ENCODE results near the gene LGR6. TPM values are rescaled to one million over a fixed set of nuclear protein-coding genes. Genes with fewer than 3 reads are reported as not detected.

LGR6 gene
- total and polyA plus RNA-seq, 2 donors (not counting 1 experiment from before 2014, with no cell fraction given): 0.28 TPM; not detected in 1

DNA sequence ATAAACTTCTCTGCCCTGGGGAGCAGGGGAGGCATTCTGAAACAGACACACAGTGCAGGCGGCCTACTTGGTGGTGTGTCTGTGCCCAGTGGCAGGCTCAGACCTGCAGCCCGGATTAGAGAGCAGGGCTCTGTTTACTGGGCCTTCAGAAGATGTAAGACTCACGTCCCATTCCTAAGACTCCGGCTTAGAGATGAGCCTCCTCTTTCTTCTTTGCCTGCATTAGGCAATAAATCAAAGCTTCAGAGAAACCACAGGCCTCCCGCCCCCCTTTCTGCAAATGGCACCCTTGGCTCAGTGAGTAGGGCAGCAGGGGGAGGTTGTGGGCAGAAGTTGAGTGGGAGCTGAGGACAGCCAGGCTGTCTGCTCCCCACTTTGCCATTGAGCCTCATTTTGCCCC, 35.8 kb downstream of the LGR6 start:
- no peaks in the 10 kb centered on the region for H4K20me1 ChIP-seq (ENCODE audit: control insufficient read depth, insufficient read depth, low read length, poor library complexity, severe bottlenecking)
- POLR2A ChIA-PET: no interaction called here

DNA sequence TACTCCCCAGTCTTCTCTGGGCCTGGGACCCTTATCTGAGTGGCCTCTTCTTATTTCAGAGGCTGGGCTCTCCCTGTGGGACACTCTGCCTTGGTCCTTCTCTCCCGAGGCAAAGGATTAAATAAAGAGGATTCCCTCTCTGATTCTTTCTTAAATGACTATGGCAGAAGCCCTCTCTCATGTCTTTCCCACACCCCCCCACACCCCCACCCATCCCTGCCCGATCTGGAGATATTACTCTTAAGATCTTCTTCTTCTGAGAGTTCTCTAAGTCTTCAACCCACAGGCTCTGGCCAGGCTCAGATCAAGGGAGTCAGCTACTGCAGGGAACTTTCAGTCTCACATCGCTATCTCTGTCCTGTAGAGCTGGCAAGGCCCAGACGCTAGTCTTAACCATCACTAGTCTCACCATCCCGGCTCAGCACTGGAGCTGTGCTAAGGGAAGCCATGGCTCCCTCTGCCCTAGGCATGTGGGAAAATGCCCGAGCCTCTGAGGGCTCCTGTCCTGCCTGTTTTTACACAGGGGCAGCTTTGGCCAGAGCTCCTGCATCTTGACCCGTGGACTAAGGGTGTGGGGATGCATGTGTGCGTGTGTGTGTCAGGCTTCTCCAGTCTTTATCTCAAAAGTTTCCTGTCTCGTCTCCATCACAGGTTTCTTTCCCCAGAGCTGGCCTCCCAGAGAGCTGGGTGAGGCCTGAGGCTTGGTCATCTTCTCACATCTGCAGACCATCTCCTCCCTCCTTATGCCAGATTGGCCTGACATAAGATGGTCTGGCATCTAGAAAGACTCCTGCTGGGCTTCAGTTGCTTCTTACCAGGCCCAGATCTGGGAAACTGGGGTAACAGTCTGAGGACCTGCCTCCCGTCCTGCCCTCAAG, 36.7 kb downstream of the LGR6 start:
- H3K9me3 Mint-ChIP-seq (ENCODE audit: insufficient read depth): no peaks in the 10 kb centered on the region
- WGBS (ENCODE audit: insufficient coverage): 93% methylated on average over 8 of the region's 10 CpGs
- ChIA-PET POLR2A (interaction anchor here (0.5 kb wide), 1 partner anchor 69 kb away, joined by 6 read pairs; no protein-coding TSS in a partner anchor), CTCF (interaction anchor here (1.0 kb wide), 1 partner anchor 37 kb away, joined by 3 read pairs; no protein-coding TSS in a partner anchor)
- no peaks in the 10 kb centered on the region for H3K79me2 ChIP-seq (ENCODE audit: control insufficient read depth, insufficient read depth, low read length)
- no peak overlapping the region for H3K4me2 ChIP-seq (replicated peaks; ENCODE audit: low read depth, low read length, poor library complexity, severe bottlenecking)
- H3K27me3 Mint-ChIP-seq: peaks cover 14% of the 10 kb centered on the region
- H3K4me1 Mint-ChIP-seq: peaks cover 10% of the 10 kb centered on the region
- no peak overlapping the region for H3K27ac ChIP-seq (ENCODE audit: low read length in 2 of 2)
- no peak overlapping the region for H3K4me3 Mint-ChIP-seq
- H3K36me3 ChIP-seq (replicated peaks in 1 of 2; ENCODE audit: control extremely low read depth in 1 of 2, control insufficient read depth in 1 of 2, extremely low read depth in 1 of 2, insufficient read depth in 2 of 2, low read length in 1 of 2): no peaks in the 10 kb centered on the region
- H3K27me3 ChIP-seq (replicated peaks in 1 of 4; ENCODE audit: control extremely low read depth in 1 of 4, control insufficient read depth in 3 of 4, insufficient read depth in 4 of 4, low read length in 3 of 4): no peaks in the 10 kb centered on the region
- H3K4me1 ChIP-seq (ENCODE audit: control insufficient read depth in 2 of 2, insufficient read depth in 2 of 2, low read length in 2 of 2): peaks cover 10 to 15% of the 10 kb centered on the region in 2 donors
- intact Hi-C loops (cut with micrococcal nuclease): no loop called here
- H2AFZ ChIP-seq (ENCODE audit: insufficient read depth, low read depth, low read length, poor library complexity, severe bottlenecking): no peak overlapping the region
- no peak overlapping the region for H3K9ac ChIP-seq (ENCODE audit: low read length)
- TF ChIP-seq EZH2 (IDR thresholded peaks at IDR 0.05; ENCODE audit: borderline replicate concordance, insufficient read depth, low read depth, low read length, poor library complexity, severe bottlenecking): no peak
- TF ChIP-seq, protein P1, sequence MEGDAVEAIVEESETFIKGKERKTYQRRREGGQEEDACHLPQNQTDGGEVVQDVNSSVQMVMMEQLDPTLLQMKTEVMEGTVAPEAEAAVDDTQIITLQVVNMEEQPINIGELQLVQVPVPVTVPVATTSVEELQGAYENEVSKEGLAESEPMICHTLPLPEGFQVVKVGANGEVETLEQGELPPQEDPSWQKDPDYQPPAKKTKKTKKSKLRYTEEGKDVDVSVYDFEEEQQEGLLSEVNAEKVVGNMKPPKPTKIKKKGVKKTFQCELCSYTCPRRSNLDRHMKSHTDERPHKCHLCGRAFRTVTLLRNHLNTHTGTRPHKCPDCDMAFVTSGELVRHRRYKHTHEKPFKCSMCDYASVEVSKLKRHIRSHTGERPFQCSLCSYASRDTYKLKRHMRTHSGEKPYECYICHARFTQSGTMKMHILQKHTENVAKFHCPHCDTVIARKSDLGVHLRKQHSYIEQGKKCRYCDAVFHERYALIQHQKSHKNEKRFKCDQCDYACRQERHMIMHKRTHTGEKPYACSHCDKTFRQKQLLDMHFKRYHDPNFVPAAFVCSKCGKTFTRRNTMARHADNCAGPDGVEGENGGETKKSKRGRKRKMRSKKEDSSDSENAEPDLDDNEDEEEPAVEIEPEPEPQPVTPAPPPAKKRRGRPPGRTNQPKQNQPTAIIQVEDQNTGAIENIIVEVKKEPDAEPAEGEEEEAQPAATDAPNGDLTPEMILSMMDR (IDR thresholded peaks at IDR 0.05): no peak
- ATAC-seq (ENCODE audit: low read depth): no peak
- H4K20me1 ChIP-seq (ENCODE audit: control insufficient read depth, insufficient read depth, low read length, poor library complexity, severe bottlenecking): no peaks in the 10 kb centered on the region
- no peak overlapping the region for H3K27ac Mint-ChIP-seq
- no peaks in the 10 kb centered on the region for H3K9me3 ChIP-seq (ENCODE audit: control extremely low read depth in 1 of 3, control insufficient read depth in 2 of 3, insufficient read depth in 1 of 3, low read length in 2 of 3)
- DNase-seq: no peak
- no peak overlapping the region for H3K4me3 ChIP-seq (ENCODE audit: control extremely low read depth in 1 of 5, extremely low read depth in 1 of 5, insufficient read depth in 1 of 5, low read depth in 2 of 5, low read length in 4 of 5)

More for the DNA sequence above, 35.8 kb downstream of the LGR6 start:
- H2AFZ ChIP-seq (ENCODE audit: insufficient read depth, low read depth, low read length, poor library complexity, severe bottlenecking): no peak overlapping the region
- intact Hi-C loops (cut with micrococcal nuclease): no loop called here
- no peak overlapping the region for H3K9ac ChIP-seq (ENCODE audit: low read length)
- Mint-ChIP-seq H3K27me3 (peaks cover 5% of the 10 kb centered on the region), H3K27ac (no peak overlapping the region), H3K4me1 (peaks cover 10% of the 10 kb centered on the region), H3K4me3 (no peak overlapping the region), H3K9me3 (ENCODE audit: insufficient read depth) (no peaks in the 10 kb centered on the region)
- H3K36me3 ChIP-seq (replicated peaks in 1 of 2; ENCODE audit: control extremely low read depth in 1 of 2, control insufficient read depth in 1 of 2, extremely low read depth in 1 of 2, insufficient read depth in 2 of 2, low read length in 1 of 2): no peaks in the 10 kb centered on the region
- 93% methylated on average over 3 of the region's 5 CpGs for WGBS (ENCODE audit: insufficient coverage)
- no peaks in the 10 kb centered on the region for H3K9me3 ChIP-seq (ENCODE audit: control extremely low read depth in 1 of 3, control insufficient read depth in 2 of 3, insufficient read depth in 1 of 3, low read length in 2 of 3)
- CTCF ChIA-PET: no interaction called here
- DNase-seq (no peak), ATAC-seq (ENCODE audit: low read depth) (no peak)
- H3K27ac ChIP-seq (ENCODE audit: low read length in 2 of 2): no peak overlapping the region
- no peaks in the 10 kb centered on the region for H3K27me3 ChIP-seq (replicated peaks in 1 of 4; ENCODE audit: control extremely low read depth in 1 of 4, control insufficient read depth in 3 of 4, insufficient read depth in 4 of 4, low read length in 3 of 4)
- H3K79me2 ChIP-seq (ENCODE audit: control insufficient read depth, insufficient read depth, low read length): no peaks in the 10 kb centered on the region
- no peak overlapping the region for H3K4me2 ChIP-seq (replicated peaks; ENCODE audit: low read depth, low read length, poor library complexity, severe bottlenecking)
- TF ChIP-seq EZH2 (IDR thresholded peaks at IDR 0.05; ENCODE audit: borderline replicate concordance, insufficient read depth, low read depth, low read length, poor library complexity, severe bottlenecking): no peak
- TF ChIP-seq, protein P1 (IDR thresholded peaks at IDR 0.05): no peak
- H3K4me3 ChIP-seq (ENCODE audit: control extremely low read depth in 1 of 5, extremely low read depth in 1 of 5, insufficient read depth in 1 of 5, low read depth in 2 of 5, low read length in 4 of 5): no peak overlapping the region
- H3K4me1 ChIP-seq (ENCODE audit: control insufficient read depth in 2 of 2, insufficient read depth in 2 of 2, low read length in 2 of 2): peaks cover 10 to 15% of the 10 kb centered on the region in 2 donors
